T-helper 2 cell treated with Interferon-gamma antibody and Interleukin-4, amounts not matched to agents 5 μg/mL and 100 μg/mL, for 36 hours (primary cell): ENCODE data around the gene ANKRD12.
"Not testable (repeated sequence)": the region's sequence is repeated elsewhere in the genome, so short reads cannot be mapped to it uniquely, and the experiment has no call there.

ENCODE experiments used
- DNase-seq: peaks from one replicate; pipeline ENCODE4 v3.0.0; 2021; ENCODE audit warnings: low spot score
- H3K27ac Mint-ChIP-seq: one replicate; pipeline ENCODE4 v1.8.0; 2021; ENCODE audit warnings: mild to moderate bottlenecking, mixed read lengths
- H3K27me3 Mint-ChIP-seq: one replicate; pipeline ENCODE4 v1.8.0; 2021; ENCODE audit warnings: low read depth, mixed read lengths
- H3K36me3 Mint-ChIP-seq: one replicate; pipeline ENCODE4 v1.8.0; 2021; ENCODE audit warnings: low read depth, mixed read lengths
- H3K4me1 Mint-ChIP-seq: one replicate; pipeline ENCODE4 v1.8.0; 2021; ENCODE audit warnings: low read depth, mixed read lengths
- H3K4me3 Mint-ChIP-seq: one replicate; pipeline ENCODE4 v1.8.0; 2022; ENCODE audit warnings: mild to moderate bottlenecking, moderate library complexity, mixed read lengths
- H3K9me3 Mint-ChIP-seq: one replicate; pipeline ENCODE4 v1.8.0; 2021; ENCODE audit warnings: mixed read lengths

Gene ANKRD12

DNA sequence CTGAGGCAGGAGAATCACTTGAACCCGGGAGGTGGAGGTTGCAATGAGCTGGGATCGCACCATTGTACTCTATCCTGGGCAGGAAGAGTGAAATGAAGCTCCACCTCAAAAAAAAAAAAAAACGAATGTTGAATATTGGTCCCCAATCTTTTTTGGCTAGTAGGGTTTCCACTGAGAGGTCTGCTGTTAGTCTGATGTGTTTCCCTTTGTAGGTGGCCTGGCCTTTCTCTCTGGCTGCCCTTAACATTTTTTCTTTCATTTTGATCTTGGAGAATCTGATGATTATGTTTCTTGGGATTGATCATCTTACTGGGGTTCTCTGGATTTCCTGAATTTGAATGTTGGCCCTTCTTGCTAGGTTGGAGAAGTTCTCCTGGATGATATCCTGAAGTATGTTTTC lies 35.3 kb downstream of the ANKRD12 start:
- H3K27me3 Mint-ChIP-seq, DNase-seq, H3K4me3 Mint-ChIP-seq, H3K27ac Mint-ChIP-seq: not testable (repeated sequence)
- Mint-ChIP-seq H3K4me1 (peaks cover 23% of the 10 kb centered on the region), H3K36me3 (peaks cover 45% of the 10 kb centered on the region), H3K9me3 (peaks cover 11% of the 10 kb centered on the region)

DNA sequence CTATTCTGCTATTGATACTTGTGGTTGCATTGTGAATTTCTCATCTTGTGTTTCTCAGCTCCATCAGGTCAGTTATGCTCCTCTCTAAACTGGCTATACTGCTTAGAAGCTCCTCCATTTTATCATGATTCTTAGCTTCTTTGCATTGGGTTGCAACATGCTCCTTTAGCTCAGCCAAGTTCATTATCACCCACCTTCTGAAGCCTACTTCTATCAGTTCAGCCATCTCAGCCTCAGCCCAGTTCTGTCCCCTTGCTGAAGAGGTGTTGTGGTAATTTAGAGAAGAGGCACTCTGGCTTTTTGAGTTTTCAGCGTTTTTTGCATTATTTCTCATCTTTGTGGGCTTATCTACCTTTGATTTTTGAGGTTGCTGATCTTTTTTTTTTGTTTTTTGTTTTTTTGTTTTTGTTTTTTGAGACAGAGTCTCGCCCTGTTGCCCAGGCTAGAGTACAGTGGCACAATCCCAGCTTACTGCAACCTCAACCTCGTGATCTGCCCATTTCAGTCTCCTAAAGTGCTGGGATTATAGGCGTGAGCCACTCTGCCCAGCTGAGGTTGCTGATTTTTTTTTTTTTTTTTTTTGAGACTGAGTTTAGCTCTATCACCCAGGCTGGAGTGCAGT lies 36.0 kb downstream of the ANKRD12 start:
- no peak for DNase-seq
- Mint-ChIP-seq H3K36me3 (peaks cover 44% of the 10 kb centered on the region), H3K4me1 (peaks cover 25% of the 10 kb centered on the region), H3K4me3 (no peak overlapping the region), H3K9me3 (peaks cover 11% of the 10 kb centered on the region), H3K27me3 (no peaks in the 10 kb centered on the region), H3K27ac (no peak overlapping the region)

DNA sequence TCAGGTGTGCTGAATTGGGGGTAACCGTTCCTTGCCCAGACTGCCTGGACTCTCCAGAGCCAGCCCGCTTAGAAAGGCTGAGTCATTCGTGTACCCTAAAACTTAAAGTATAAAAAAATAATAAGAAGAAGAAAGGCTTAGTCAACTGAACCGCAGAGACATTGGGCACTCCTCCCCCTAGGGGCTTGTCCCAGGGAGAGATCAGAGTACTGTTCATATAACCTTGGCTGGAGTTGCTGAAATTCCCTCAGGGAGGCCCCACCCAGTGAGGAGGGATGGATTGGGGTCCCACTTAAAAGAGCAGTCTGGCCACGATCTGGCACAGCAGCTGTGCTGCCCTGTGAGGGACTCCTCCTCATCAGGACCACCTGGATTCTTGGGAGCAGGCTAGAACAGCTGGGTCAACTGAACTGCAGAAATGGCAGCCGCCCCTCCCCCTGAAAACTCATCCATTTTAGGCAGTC lies 37.2 kb downstream of the ANKRD12 start:
- H3K4me1 Mint-ChIP-seq, result peaks cover 27% of the 10 kb centered on the region
- H3K4me3 Mint-ChIP-seq, result no peak overlapping the region
- H3K27ac Mint-ChIP-seq, result no peak overlapping the region
- peaks cover 40% of the 10 kb centered on the region for H3K36me3 Mint-ChIP-seq
- DNase-seq, result no peak
- H3K9me3 Mint-ChIP-seq, result peaks cover 11% of the 10 kb centered on the region
- H3K27me3 Mint-ChIP-seq, result no peaks in the 10 kb centered on the region

DNA sequence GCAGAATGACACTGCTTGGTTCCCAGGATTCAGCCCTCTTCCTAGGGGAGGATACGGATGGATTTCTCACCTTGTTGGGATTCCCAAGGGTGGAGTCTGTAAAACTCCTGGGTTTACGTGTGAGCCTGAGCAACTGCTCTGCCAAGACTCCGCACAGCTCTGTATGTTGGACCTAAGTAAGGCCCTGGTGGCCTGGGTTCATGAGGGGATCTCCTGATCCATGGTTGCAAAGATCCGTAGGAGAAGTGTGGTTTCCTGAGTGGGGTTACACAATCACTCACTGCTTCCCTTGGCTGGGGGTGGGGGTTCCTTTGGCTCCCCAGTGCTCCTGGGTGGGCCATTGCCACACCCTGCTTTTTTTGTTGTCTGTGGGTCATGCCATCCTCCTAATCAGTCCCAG lies 37.7 kb downstream of the ANKRD12 start:
- DNase-seq, result no peak
- H3K36me3 Mint-ChIP-seq, result peaks cover 39% of the 10 kb centered on the region
- no peaks in the 10 kb centered on the region for H3K27me3 Mint-ChIP-seq
- peaks cover 8% of the 10 kb centered on the region for H3K9me3 Mint-ChIP-seq
- H3K27ac Mint-ChIP-seq, result no peak overlapping the region
- peaks cover 26% of the 10 kb centered on the region for H3K4me1 Mint-ChIP-seq
- H3K4me3 Mint-ChIP-seq, result no peak overlapping the region

DNA sequence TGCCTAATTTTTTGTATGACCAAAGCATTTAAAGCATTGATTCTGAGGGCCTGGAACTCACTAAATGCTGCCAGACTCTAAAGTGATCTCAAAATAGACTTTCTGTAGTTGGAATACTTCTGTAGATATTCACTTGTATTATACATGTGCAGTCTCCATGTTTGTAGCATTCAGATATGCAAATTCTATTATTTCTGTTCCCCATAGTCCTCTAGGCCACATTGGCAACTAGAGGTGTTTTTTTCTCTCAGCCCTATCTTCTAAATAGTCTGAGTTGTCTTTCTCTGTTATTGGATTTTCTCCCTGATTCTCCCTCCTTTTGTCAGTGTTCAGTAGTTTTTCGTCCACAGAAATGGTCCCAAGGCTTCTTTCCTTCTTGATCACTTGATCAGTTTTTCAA lies 38.5 kb downstream of the ANKRD12 start:
- peaks cover 4% of the 10 kb centered on the region for H3K9me3 Mint-ChIP-seq
- no peak overlapping the region for H3K27ac Mint-ChIP-seq
- no peaks in the 10 kb centered on the region for H3K27me3 Mint-ChIP-seq
- no peak for DNase-seq
- H3K4me1 Mint-ChIP-seq, result peaks cover 24% of the 10 kb centered on the region
- H3K36me3 Mint-ChIP-seq, result peaks cover 35% of the 10 kb centered on the region
- no peak overlapping the region for H3K4me3 Mint-ChIP-seq

DNA sequence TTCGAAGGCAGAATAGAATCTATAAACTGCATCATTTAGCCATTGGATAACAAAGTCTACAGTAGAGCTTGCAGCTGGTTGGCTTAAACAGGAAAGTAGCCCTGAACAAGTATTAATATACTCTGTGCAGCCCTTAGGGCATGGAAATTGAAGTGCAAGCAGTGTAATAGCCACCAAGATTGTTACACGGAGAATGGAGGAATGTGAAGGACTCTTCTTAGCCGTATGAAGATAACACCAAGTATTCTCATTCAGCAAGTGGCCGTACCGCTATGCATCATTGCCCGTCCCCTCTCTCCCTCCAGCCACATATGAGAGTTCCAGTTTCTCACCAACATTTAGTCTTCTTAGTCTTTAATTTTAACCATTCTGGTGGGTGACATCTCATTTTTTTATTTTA lies 40.5 kb downstream of the ANKRD12 start:
- Mint-ChIP-seq H3K4me3 (no peak overlapping the region), H3K27ac (no peak overlapping the region), H3K27me3 (no peaks in the 10 kb centered on the region), H3K4me1 (peaks cover 20% of the 10 kb centered on the region), H3K9me3 (no peaks in the 10 kb centered on the region), H3K36me3 (peaks cover 26% of the 10 kb centered on the region)
- DNase-seq, result no peak

DNA sequence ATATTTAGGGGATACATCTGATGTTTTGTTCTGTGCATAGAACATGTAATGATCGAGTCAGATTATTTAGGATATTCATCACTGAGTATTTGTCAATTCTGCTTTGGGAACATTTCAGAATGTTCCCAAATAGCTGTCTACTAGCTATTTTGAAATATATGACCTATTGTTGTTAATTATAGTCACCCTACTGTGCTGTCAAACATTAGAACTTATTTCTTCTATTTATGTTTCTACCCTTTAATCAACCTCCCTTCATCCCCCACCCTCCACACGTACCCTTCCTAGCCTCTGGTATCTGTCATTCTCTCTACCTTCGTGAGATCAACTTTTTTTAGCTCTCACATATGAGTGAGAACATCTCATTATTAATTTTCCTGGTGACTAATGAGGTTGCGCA lies 40.9 kb downstream of the ANKRD12 start:
- Mint-ChIP-seq H3K27ac (no peak overlapping the region), H3K27me3 (no peaks in the 10 kb centered on the region), H3K4me1 (peaks cover 16% of the 10 kb centered on the region), H3K9me3 (no peaks in the 10 kb centered on the region), H3K36me3 (peaks cover 26% of the 10 kb centered on the region), H3K4me3 (no peak overlapping the region)
- no peak for DNase-seq

DNA sequence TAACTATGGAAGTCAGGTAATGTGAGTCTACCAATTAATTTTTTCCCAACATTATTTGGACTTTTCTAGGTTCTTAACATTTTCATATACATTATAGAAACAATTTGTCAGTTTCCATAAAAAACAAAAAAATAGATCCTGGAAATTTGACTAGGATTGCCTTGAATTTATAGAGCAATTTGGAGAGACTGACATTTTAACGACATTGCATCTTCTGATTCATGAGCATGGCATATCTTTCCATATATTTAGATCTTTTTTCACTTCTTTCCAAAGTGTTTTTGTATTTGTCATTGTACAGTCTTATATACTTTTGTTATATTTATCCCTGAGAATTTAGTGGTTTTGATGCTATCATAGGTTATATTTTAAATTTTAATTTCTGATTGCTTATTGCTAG lies 42.0 kb downstream of the ANKRD12 start:
- Mint-ChIP-seq H3K9me3 (no peaks in the 10 kb centered on the region), H3K27ac (no peak overlapping the region), H3K27me3 (no peaks in the 10 kb centered on the region), H3K4me3 (no peak overlapping the region), H3K36me3 (peaks cover 36% of the 10 kb centered on the region), H3K4me1 (peaks cover 20% of the 10 kb centered on the region)
- DNase-seq, result no peak

DNA sequence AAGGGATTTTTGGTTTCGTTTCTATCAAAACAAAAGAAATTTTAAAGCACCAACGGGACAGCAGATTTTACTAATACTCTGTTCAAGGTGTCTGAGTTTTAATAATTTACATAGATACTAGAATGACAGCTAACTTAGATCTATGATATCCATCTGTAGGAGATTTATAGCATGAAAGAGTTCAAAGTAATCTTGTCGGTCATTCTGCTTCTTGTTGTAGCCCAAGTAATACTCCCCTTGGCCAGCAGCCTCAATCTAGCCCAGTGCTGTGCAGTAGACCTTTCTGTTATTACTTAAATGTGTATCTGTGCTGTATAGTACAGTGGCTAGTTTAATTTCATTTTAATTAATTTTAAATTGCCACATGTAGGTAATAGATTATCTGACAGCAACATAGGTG lies 44.7 kb downstream of the ANKRD12 start:
- no peak for DNase-seq
- Mint-ChIP-seq H3K4me1 (peaks cover 32% of the 10 kb centered on the region), H3K27me3 (no peaks in the 10 kb centered on the region), H3K27ac (no peak overlapping the region), H3K9me3 (no peaks in the 10 kb centered on the region), H3K36me3 (peaks cover 50% of the 10 kb centered on the region), H3K4me3 (no peak overlapping the region)

DNA sequence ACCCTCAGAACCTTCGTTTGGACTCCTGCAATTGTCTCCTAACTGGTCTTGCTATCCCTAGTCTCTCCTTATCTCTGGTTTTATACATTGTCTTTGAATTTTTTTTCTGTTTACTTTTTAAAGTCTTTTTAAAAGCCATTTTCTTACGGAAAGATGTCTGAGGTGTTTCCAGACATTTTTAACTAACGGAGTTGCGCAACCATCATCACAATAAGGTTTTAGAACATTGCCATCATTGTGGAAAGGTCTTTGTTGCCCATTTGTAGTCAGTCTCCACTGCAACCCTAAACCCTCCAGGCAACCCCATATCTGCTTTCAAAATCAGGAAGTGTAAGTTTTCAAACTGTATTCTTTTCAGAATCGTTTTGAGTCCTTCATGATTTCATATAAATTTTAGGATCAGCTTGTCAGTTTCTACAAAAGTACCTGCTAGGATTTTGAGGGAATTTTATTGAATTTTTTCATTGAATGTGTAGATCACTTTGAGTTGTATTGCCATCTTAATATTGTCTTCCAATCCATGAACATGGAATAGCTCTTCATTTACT lies 46.3 kb downstream of the ANKRD12 start:
- Mint-ChIP-seq H3K4me1 (peaks cover 29% of the 10 kb centered on the region), H3K4me3 (no peak overlapping the region), H3K27ac (no peak overlapping the region), H3K36me3 (peaks cover 49% of the 10 kb centered on the region), H3K27me3 (no peaks in the 10 kb centered on the region), H3K9me3 (no peaks in the 10 kb centered on the region)
- no peak for DNase-seq

DNA sequence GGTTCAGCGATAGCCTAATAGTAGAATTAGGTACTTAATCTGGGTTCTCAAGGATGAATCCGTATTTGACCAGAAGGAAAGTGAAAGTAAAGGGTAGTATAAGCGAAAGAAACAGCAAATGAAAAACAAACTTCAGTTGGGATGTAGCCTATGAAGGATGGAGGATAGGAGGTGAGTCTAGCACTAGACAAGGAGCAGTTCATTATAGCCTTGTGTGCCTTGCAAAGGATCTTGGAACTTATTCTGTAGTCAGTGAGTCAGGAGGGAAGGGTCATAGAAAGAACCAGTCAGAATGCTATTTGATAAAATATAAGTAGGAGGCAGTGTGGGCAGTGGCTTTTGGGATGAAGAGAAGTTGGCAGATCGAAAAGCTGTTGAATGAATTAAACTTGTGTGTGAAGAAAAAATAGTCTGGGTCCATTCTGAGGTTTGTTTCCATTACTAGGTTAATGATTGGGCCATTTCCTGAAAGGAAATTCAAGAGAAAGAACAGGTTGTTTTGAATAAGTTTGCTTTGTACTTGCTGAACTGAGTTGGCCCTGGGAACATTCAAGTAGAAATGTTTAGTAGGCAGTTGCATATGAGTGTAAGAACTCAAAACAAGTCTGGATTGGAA lies 48.5 kb downstream of the ANKRD12 start:
- Mint-ChIP-seq H3K27me3 (no peaks in the 10 kb centered on the region), H3K27ac (peak overlapping the region; percentile 33), H3K36me3 (peaks cover 51% of the 10 kb centered on the region), H3K4me1 (peaks cover 26% of the 10 kb centered on the region), H3K4me3 (peak overlapping the region; percentile 52), H3K9me3 (no peaks in the 10 kb centered on the region)
- no peak for DNase-seq

DNA sequence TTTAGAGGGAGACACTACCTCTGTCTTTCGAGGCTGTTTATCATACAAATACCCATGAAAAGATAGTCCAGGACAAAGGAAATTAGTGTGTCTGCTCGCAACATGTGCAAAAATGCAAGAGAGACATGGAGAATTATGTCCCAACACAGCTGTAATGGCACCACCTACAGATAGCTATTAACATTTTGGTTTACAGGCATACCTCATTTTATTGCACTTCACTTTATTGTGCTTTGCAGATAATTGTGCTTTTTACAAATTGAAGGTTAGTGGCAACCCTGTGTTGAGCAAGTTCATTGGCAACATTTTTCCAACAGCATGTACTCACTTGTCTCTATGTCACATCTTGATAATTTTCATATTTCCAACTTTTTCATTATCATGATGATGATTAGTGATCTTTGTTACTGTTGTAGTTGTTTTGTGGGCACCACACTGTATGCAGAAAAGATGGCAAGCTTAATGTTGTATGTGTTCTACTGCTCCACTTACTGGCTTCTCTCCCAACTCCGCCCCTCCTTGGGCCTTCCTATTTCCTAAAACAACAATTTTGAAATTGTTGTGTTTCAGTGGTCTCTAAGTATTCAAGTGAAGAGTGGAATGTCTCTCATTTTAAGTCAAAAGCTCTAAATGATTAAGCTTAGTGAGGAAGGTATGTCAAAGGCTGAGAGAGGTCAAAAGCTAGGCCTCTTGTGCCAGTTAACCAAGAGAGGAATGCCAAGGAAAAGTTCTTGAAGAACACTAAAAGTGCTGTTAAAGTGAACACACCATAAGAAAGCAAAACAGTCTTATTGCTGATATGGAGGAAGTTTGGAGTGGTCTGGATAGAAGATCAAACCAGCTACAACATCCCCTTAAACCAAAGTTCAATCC lies 52.0 kb downstream of the ANKRD12 start:
- Mint-ChIP-seq H3K4me3 (no peak overlapping the region), H3K36me3 (peaks cover 49% of the 10 kb centered on the region), H3K9me3 (no peaks in the 10 kb centered on the region), H3K4me1 (peaks cover 22% of the 10 kb centered on the region), H3K27ac (no peak overlapping the region), H3K27me3 (no peaks in the 10 kb centered on the region)
- no peak for DNase-seq

DNA sequence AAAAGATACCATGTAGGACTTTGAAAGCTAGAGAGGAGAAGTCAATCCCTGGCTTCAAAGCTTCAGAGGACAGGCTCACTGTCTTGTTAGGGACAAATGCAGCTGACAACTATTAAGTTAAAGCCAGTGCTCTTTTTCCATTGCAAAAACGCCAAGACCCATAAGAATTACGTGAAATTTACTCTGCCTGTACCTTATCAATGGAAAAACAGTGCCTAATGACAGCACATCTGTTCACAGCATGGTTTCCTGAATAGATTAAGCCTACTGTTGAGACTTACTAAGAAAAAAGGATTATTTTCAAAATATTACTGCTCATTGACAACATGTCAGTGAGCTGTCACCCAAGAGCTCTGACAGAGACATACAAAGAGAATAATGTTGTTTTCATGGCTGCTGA lies 52.9 kb downstream of the ANKRD12 start:
- Mint-ChIP-seq H3K36me3 (peaks cover 47% of the 10 kb centered on the region), H3K4me1 (peaks cover 21% of the 10 kb centered on the region), H3K27me3 (no peaks in the 10 kb centered on the region), H3K27ac (no peak overlapping the region), H3K4me3 (no peak overlapping the region), H3K9me3 (no peaks in the 10 kb centered on the region)
- no peak for DNase-seq

DNA sequence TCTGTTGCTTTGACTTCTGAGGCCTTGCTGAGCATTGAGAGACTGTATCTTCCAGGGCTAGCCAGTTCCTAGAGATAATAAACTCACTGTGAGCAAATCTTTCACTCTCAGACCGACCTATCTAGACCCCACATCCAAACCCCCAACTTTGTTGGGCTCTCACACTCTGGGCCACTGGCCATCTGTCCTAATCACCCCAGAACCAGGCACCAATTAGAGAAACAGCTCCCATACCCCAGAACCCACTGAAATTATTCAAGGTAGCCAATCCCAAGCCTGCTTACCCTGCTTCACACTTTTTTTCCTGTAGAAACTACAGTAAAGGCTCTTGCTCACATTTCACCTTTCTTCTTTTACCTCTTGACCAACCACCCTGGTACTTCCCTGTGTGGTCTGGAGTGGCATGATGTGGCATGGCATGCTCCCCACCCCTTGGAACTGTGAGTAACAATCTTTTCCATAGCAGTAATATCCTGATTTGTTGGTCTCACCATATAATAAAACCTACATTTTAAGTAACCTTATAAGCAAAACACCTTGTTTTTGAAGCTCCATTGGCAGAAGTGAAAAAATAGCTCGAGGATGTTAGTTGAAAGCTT lies 55.2 kb downstream of the ANKRD12 start:
- peaks cover 10% of the 10 kb centered on the region for H3K4me1 Mint-ChIP-seq
- no peak for DNase-seq
- no peak overlapping the region for H3K4me3 Mint-ChIP-seq
- H3K27ac Mint-ChIP-seq, result no peak overlapping the region
- H3K9me3 Mint-ChIP-seq, result no peaks in the 10 kb centered on the region
- H3K36me3 Mint-ChIP-seq, result peaks cover 49% of the 10 kb centered on the region
- H3K27me3 Mint-ChIP-seq, result no peaks in the 10 kb centered on the region
